GM19025 (cell line): Measurements from ENCODE around the gene NFAT5.

ENCODE experiments used
- ATAC-seq: cut with Tn5 transposase; IDR thresholded peaks from one replicate; pipeline ENCODE4 v1.9.1; 2021; ENCODE audit warnings: mild to moderate bottlenecking, low read depth, moderate library complexity; ENCODE audit not compliant: unreplicated experiment

NFAT5 gene

GRCh38 chr16:69693916-69694315, 128.2 kb downstream of the NFAT5 start:
- no peak for ATAC-seq

DNA sequence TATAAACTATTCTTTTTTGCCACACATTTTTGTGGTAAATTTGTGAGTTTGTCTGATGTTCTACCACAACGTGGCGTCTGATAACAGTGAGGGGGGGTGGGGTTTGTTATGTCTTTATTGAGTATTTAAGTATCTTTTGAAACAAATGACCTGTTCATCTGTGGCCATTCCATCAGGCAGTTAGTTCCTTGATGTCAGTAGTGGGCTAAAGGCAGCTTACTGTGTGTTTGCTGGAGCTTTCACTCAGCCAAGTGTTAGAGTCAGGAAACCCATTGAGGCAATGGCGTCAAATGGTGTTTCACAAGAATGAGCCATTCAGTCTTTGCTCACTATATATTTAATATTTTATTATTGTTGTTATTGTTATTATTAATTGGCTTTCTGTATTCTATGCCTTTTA, 132.6 kb downstream of the NFAT5 start:
- no peak for ATAC-seq

DNA sequence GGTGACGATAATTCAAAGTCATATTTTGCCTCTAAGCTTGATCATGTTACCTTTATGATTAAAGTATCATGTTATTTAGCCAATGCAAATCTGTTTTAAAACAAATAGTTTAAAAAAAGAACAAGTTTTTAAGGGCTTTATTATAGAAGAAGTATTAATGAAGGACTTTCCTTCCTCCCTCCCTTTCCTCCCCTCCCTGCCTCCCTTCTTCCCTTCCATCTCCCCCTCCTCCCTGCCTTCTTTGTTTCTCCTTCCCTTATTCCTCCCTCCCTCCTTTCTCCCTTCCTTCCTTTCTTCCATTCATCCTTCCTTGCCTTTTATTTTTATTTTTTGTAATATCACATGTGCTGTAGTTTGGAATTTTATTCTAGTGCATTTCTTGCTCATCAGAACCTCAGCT, 134.1 kb downstream of the NFAT5 start:
- ATAC-seq, result no peak

DNA sequence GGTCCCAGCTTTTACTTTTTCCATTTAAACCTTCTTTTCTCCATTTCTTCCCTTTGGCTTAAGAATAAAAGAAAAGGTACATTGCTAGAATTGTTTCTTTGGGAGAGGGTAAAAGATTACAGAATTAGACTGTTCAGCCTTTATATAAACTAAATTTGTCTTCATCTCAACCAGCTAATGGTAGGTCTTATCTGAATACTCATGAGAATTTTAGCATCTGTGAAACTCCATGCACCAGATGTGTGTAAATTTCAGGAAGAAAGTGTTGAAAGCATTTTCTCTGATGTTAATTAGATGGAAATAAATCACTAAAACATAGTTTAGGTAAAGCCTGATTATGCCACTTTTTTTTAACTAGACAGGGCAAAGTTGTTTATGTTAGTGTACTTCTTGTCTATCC, 135.7 kb downstream of the NFAT5 start:
- no peak for ATAC-seq

DNA sequence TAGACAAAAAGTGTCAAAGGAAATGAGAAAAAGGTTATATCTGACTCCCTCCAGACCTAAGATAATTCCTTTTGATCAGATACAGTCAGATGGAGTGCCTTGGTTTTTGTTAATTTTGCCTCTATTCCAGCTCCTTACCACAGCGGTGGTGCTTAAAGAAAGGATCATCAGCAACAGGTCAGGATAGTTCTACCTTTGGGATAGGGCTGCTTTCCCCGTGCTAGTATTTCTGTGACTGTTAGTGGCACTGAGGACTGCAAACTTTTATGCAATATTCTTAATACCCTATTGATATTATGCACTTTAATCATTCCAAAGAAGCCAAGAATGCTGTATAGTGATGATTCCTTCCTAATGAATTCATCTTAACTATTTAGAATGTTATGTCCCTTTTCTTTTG, 136.1 kb downstream of the NFAT5 start:
- ATAC-seq, result no peak

DNA sequence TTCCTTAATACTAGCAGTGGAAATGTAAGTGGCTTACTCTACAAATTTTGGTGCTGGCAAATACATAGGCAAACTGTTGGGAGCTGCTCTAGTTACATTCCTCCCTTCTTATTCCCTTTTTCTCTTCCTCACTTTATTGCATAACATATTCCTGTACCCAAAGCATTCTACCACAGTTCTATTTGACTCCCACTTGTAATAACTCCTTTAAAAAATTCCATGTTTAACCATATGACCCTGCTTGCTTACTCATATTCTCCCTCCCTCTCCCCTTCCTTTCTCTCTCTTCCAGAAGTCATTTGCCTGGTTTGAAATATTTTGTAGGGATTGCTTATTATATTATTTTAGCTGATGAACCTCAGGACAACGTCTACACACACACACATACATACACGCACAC, 137.9 kb downstream of the NFAT5 start:
- ATAC-seq, result no peak

DNA sequence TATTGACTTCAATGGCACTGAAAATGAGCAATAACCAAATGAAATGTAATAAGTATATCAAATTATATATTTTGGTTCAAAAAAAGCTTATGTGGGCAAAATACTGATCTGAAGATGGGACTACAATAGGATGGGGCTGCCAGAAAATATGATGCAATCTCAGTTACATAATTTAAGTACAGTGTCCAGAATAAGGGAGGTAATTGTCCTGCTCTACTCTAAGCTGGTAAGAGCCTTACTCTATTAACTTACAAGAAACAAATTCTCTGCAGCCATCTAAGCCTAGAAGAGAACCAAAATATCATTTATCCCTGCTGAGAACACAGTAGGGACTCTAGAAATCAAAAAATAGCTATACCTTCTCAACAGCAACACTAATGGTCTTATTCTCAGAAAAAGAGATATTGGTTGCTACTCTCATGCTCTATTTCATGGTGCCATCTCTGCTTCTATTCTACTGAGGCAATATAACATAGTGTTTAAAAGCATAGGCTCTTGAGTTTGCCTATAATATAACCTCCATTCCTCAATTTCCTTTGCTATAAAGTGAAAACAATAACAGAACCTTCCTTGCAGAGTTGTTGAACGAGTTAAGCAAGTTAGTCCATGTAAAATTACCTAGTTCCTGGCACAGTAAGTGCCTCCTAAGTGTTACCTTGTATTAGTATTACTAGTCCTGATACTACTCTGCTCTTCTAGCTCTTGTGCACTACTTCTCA, 140.6 kb downstream of the NFAT5 start:
- ATAC-seq, result no peak

GRCh38 chr16:69706975-69707340, 141.2 kb downstream of the NFAT5 start:
- no peak for ATAC-seq

DNA sequence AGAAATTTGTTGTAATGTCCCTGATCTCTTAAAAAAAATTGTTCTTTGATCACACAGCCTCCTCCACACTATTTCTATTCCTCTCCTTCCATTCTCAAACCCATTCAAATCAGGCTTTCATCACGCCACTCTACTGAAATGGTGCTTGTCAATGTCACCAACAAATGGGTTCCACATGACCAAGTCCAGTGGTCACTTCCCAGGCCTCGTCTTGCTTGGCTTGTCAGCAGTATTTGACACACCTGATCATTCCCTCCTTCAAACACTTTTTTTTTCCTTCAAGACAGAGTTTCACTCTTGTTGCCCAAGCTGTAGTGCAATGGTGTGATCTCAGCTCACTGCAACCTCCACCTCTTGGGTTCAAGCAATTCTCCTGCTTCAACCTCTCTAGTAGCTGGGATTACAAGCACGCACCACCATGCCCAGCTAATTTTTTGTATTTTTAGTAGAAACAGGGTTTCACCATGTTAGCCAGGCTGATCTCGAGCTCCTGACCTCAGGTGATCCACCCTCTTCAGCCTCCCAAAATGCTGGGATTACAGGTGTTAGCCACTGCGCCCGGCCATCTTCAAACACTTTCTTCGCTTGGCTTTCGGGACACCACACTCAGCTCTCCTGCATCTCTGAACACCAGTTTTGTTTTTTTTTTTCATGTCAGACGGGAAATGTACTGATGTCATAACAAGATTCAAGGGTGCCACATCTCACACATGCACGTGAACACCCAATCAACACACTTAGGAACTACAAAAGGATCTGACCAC, 142.3 kb downstream of the NFAT5 start:
- ATAC-seq, result no peak

- no peak for ATAC-seq
Measured at GRCh38 chr16:69709456-69710084, 143.8 kb downstream of the NFAT5 start.

- ATAC-seq, result no peak
Measured at GRCh38 chr16:69711115-69711740, 145.5 kb downstream of the NFAT5 start.

- ATAC-seq, result no peak
Measured at GRCh38 chr16:69712277-69712676, 146.5 kb downstream of the NFAT5 start.

- ATAC-seq, result no peak
Measured at GRCh38 chr16:69712914-69713581, 147.3 kb downstream of the NFAT5 start.

GRCh38 chr16:69717066-69717465, 151.3 kb downstream of the NFAT5 start:
- no peak for ATAC-seq

GRCh38 chr16:69718111-69718764, 152.5 kb downstream of the NFAT5 start:
- ATAC-seq, result no peak

GRCh38 chr16:69720822-69721430, 155.2 kb downstream of the NFAT5 start:
- ATAC-seq, result no peak

DNA sequence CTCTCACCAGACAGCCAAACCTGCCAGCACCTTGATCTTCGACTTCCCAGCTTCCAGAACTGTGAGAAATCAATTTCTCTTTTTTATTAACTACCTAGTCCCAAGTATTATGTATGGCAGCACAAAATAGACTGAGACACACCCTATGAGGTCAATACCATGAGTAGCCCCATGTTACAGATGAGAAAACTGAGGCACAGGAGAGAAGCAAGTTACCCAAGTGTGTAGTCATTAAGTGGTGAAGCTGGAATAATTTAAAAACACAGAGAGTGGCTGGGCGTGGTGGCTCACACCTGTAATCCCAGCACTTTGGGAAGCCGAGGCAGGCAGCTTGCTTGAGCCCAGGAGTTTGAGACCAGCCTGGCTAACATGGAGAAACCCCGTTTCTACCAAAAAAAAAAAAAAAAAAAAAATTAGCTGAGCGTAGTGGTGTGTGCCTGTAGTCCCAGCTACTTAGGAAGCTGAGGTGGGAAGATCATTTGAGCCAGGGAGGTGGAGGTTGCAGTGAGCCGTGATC, 155.7 kb downstream of the NFAT5 start:
- no peak for ATAC-seq

- ATAC-seq, result no peak
Measured at GRCh38 chr16:69724414-69724873, 158.7 kb downstream of the NFAT5 start.

DNA sequence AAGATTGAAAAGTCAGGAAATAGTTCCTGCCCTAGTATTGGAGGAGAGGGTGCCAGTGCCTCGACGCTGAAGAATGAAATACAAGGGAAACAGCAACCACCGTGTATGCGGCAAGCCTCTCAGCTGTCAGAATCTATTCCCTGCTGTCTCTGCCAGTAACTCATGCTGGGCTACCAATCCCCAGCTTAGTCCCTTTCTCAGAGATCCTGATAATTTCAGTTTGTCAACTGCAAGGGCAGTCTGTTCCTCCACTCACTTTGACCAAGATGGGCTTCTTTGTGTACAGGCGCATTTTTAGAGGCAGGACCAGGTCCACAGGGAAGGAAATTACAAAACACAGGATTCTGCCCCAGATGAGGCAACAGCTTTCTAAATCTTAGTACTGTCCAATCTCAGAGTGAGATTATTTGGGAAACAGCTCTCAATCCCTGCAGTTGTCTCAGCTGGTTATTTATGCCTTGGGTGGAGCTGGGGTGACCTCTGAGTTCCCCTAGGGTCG, 159.3 kb downstream of the NFAT5 start:
- no peak for ATAC-seq
